AG08395 (cell line): ENCODE measurements around the gene PER1.
"Not testable (repeated sequence)": the region's sequence is repeated elsewhere in the genome, so short reads cannot be mapped to it uniquely, and the experiment has no call there.

Experiments
- DNase-seq: peaks from one replicate; pipeline ENCODE4 v3.0.0; 2012; ENCODE audit warnings: mixed read lengths, low spot score

Gene PER1

GRCh38 chr17:8119581-8120519, 32.4 kb downstream of the PER1 start:
- DNase-seq, result peak; percentile 56

GRCh38 chr17:8118769-8119580, 33.2 kb downstream of the PER1 start:
- peak; percentile 85 for DNase-seq

GRCh38 chr17:8117980-8118768, 34.0 kb downstream of the PER1 start, which contains the start of gene ALOXE3:
TSS of gene ALOXE3 (minus strand) at chr17:8118514. CDS start at chr17:8117990, 524 bp downstream.
- peak; percentile 68 for DNase-seq

GRCh38 chr17:8117367-8117979, 34.7 kb downstream of the PER1 start:
- no peak for DNase-seq

- DNase-seq, result no peak
These were observed 35.4 kb downstream of the PER1 start for GRCh38 chr17:8116776-8117175.

GRCh38 chr17:8110907-8111306, 41.3 kb downstream of the PER1 start:
- DNase-seq, result no peak

GRCh38 chr17:8110456-8110804, 41.8 kb downstream of the PER1 start:
- DNase-seq, result no peak

- DNase-seq, result peak; percentile 42
These were observed 42.3 kb downstream of the PER1 start for GRCh38 chr17:8109661-8110455.

- no peak for DNase-seq
These were observed 43.1 kb downstream of the PER1 start for GRCh38 chr17:8108972-8109660.

- not testable (repeated sequence) for DNase-seq
These were observed 45.2 kb downstream of the PER1 start for GRCh38 chr17:8106980-8107379.

- DNase-seq, result no peak
These were observed 46.2 kb downstream of the PER1 start for GRCh38 chr17:8105957-8106398.

GRCh38 chr17:8104911-8105310, 47.3 kb downstream of the PER1 start:
- DNase-seq, result no peak

GRCh38 chr17:8103549-8103948, 48.7 kb downstream of the PER1 start:
- no peak for DNase-seq

GRCh38 chr17:8101721-8102120, 50.5 kb downstream of the PER1 start:
- no peak for DNase-seq

- DNase-seq, result no peak
These were observed 51.4 kb downstream of the PER1 start for GRCh38 chr17:8100763-8101162.

- no peak for DNase-seq
These were observed 52.1 kb downstream of the PER1 start for GRCh38 chr17:8100111-8100510.

- DNase-seq, result no peak
These were observed 55.7 kb downstream of the PER1 start for GRCh38 chr17:8096541-8096940.

- DNase-seq, result no peak
These were observed 56.8 kb downstream of the PER1 start for GRCh38 chr17:8095361-8095760.

GRCh38 chr17:8091033-8091687, 61.0 kb downstream of the PER1 start:
- DNase-seq, result no peak
